GM12878 (cell line): ENCODE measurements around the gene CAPN9. TPM values are rescaled to one million over a fixed set of nuclear protein-coding genes. Genes with fewer than 3 reads are reported as not detected.

Source experiments
- ATAC-seq: fragments of 200-7000 bp; cut with Tn5 transposase; 3 replicates; pipeline ENCODE4 v1.9.1; 2020; ENCODE audit warnings: mild to moderate bottlenecking, moderate library complexity
- BruUV-seq: library from RNA; stranded (reverse); fragments of 400-500 nt; replicated peaks from 2 replicates; lab custom pipeline; 2021; lab: Mats Ljungman, UMichigan
- CTCF ChIA-PET: fragments of 300-600 bp; sonication (Branson Sonifier 250); formaldehyde crosslinking; extraction: SDS; loops from one replicate; lab custom pipeline; 2021; ENCODE audit warnings: inconsistent platforms; lab: Yijun Ruan, JAX
- POLR2A ChIA-PET: fragments of 350-600 bp; formaldehyde crosslinking; extraction: SDS; loops from one replicate; lab custom pipeline; 2021; ENCODE audit warnings: inconsistent platforms; lab: Charles Lee
- RAD21 ChIA-PET: fragments of 300-600 bp; sonication (Branson Sonifier 250); formaldehyde crosslinking; loops from one replicate; lab custom pipeline; 2023; ENCODE audit warnings: antibody characterized with exemption; ENCODE audit not compliant: unreplicated experiment; lab: Charles Lee
- SMC1A ChIA-PET: fragments of 300-600 bp; sonication (Branson Sonifier 250); formaldehyde crosslinking; loops from one replicate; lab custom pipeline; 2023; ENCODE audit not compliant: unreplicated experiment, uncharacterized antibody; lab: Charles Lee
- DNase-seq: peaks from one replicate; pipeline ENCODE4 v3.0.0-alpha.2; 2011; ENCODE audit warnings: low read depth, low spot score
- FAIRE-seq: peaks from 3 replicates; lab custom pipeline; 2011; peaks lifted over from hg19 to GRCh38; lab: Jason Lieb, UNC
- H2AFZ ChIP-seq: 2 replicates; pipeline ENCODE4 v1.6.0; 2011; ENCODE audit warnings: low read depth, low read length, control low read depth; ENCODE audit not compliant: control insufficient read depth
- H3K27ac ChIP-seq: 2 replicates; pipeline ENCODE4 v1.5.1; 2011; ENCODE audit warnings: control low read depth; ENCODE audit not compliant: control insufficient read depth, insufficient read depth
- H3K27me3 ChIP-seq, 2 experiments: replicated peaks in 1 of 2; 2 replicates each; pipeline versions ENCODE4 v1.6.0 to v1.6.1; 2011; ENCODE audit warnings: low read length in 1 of 2; ENCODE audit not compliant: control insufficient read depth in 2 of 2, insufficient read depth in 2 of 2
- H3K36me3 ChIP-seq, 2 experiments: 2 replicates each; pipeline ENCODE4 v1.5.1; 2011; ENCODE audit warnings: low read length in 1 of 2; ENCODE audit not compliant: control insufficient read depth in 2 of 2, insufficient read depth in 2 of 2
- H3K4me1 ChIP-seq: 2 replicates; pipeline ENCODE4 v1.6.1; 2011; ENCODE audit warnings: mild to moderate bottlenecking, low read length, moderate library complexity, mixed read lengths; ENCODE audit not compliant: control insufficient read depth, insufficient read depth
- H3K4me2 ChIP-seq: 2 replicates; pipeline ENCODE4 v1.6.0; 2011; ENCODE audit warnings: control low read depth; ENCODE audit not compliant: control insufficient read depth, insufficient read depth
- H3K4me3 ChIP-seq: fragments of 200-600 bp; sonication (generic); 2 replicates; pipeline ENCODE4 v1.5.1; 2016
- H3K79me2 ChIP-seq: 2 replicates; pipeline ENCODE4 v1.6.0; 2011; ENCODE audit warnings: low read length; ENCODE audit not compliant: control insufficient read depth, insufficient read depth
- H3K9ac ChIP-seq: 2 replicates; pipeline ENCODE4 v1.8.0; 2011; ENCODE audit warnings: low read length, control low read depth, mixed read lengths; ENCODE audit not compliant: control insufficient read depth, insufficient read depth
- H3K9me3 ChIP-seq: replicated peaks from 3 replicates; pipeline ENCODE4 v1.5.1; 2011; ENCODE audit warnings: mild to moderate bottlenecking, low read length; ENCODE audit not compliant: control insufficient read depth, insufficient read depth
- H4K20me1 ChIP-seq: 2 replicates; pipeline ENCODE4 v1.6.0; 2011; ENCODE audit not compliant: control insufficient read depth, insufficient read depth
- BCLAF1 ChIP-seq: fragments of 450-650 bp; IDR thresholded peaks from 2 replicates; pipeline ENCODE4 v1.6.1; 2017; ENCODE audit warnings: antibody characterized with exemption, mild to moderate bottlenecking, moderate library complexity
- FOXM1 ChIP-seq: IDR thresholded peaks from 2 replicates; pipeline ENCODE4 v1.6.1; 2012; ENCODE audit warnings: low read depth, mild to moderate bottlenecking, inconsistent platforms, low read length, moderate library complexity
- MEF2B ChIP-seq: fragments of 450-650 bp; IDR thresholded peaks from 2 replicates; pipeline ENCODE4 v1.6.1; 2018; ENCODE audit warnings: mild to moderate bottlenecking, moderate library complexity; ENCODE audit not compliant: partially characterized antibody, poor library complexity, severe bottlenecking
- MLLT1 ChIP-seq: fragments of 450-650 bp; IDR thresholded peaks from 2 replicates; pipeline ENCODE4 v1.6.1; 2016; ENCODE audit warnings: mild to moderate bottlenecking
- NFYB ChIP-seq: IDR thresholded peaks from 2 replicates; pipeline ENCODE4 v1.6.1; 2011; ENCODE audit warnings: low read depth, mild to moderate bottlenecking, low read length, improper control_type of control experiment, moderate library complexity; ENCODE audit not compliant: insufficient read depth
- PAX5 ChIP-seq: IDR thresholded peaks from 2 replicates; pipeline ENCODE4 v1.6.1; 2011; ENCODE audit warnings: low read depth, low read length, borderline replicate concordance
- POLR2AphosphoS2 ChIP-seq: IDR thresholded peaks from 2 replicates; pipeline ENCODE4 v1.6.1; 2011; ENCODE audit warnings: low read depth, mild to moderate bottlenecking, low read length, improper control_type of control experiment, moderate library complexity
- SKIL ChIP-seq: fragments of 450-650 bp; IDR thresholded peaks from 2 replicates; pipeline ENCODE4 v1.6.1; 2017; ENCODE audit warnings: mild to moderate bottlenecking, low read depth, inconsistent platforms; ENCODE audit not compliant: poor library complexity, severe bottlenecking
- SMC3 ChIP-seq: IDR thresholded peaks from 2 replicates; pipeline ENCODE4 v1.6.1; 2011; ENCODE audit warnings: low read length, improper control_type of control experiment, borderline replicate concordance
- STAT3 ChIP-seq: IDR thresholded peaks from 2 replicates; pipeline ENCODE4 v1.6.1; 2011; ENCODE audit warnings: low read depth, low read length, improper control_type of control experiment
- ZNF217 ChIP-seq: fragments of 450-650 bp; IDR thresholded peaks from 2 replicates; pipeline ENCODE4 v1.6.1; 2017; ENCODE audit warnings: antibody characterized with exemption, mild to moderate bottlenecking
- ZNF592 ChIP-seq: fragments of 450-650 bp; IDR thresholded peaks from 2 replicates; pipeline ENCODE4 v1.6.1; 2017; ENCODE audit warnings: mild to moderate bottlenecking, moderate library complexity
- WGBS: methylation state at CpG from one replicate; pipeline ENCODE4 v1.1.6; 2016; ENCODE audit warnings: low lambda C conversion rate; ENCODE audit not compliant: insufficient replicate concordance, insufficient coverage; ENCODE audit errors: missing lambda C conversion rate; 5-methylcytosine and 5-hydroxymethylcytosine counted together
- in situ Hi-C: fragments of 300-500 bp; cut with MboI; formaldehyde crosslinking; loops from 9 replicates; pipeline ENCODE4 v1.14.3; 2018; ENCODE audit warnings: mixed read lengths
- intact Hi-C: fragments of 100-400 bp; cut with micrococcal nuclease; formaldehyde crosslinking; loops from one replicate; pipeline ENCODE4 v1.14.2; 2022; ENCODE audit not compliant: unreplicated experiment
- polyA plus RNA-seq, 11 experiments: library from polyadenylated mRNA; depleted of rRNA in 4 of 11; unstranded in 6 of 11; stranded (reverse) in 5 of 11; fragments of >200 nt; fragmentation: Nextera tagmentation in 4 of 11; fragmentation: Illumina TruSeq in 1 of 11; extraction: Ambion mirVana in 4 of 11; extraction: Trizol in 1 of 11; gene quantifications; 1 replicate in 1 of 11; 2 replicates in 10 of 11; pipeline versions ENCODE4 v1.2.1 to v1.2.3, GENCODE V29; 2011 to 2016; ENCODE audit warnings: inconsistent platforms in 2 of 11, missing spikeins in 2 of 11, low read depth in 1 of 11
- total RNA-seq, 4 experiments: library from RNA; depleted of rRNA in 3 of 4; stranded (reverse); fragments of >200 nt in 3 of 4; fragmentation: Illumina TruSeq in 1 of 4; extraction: Trizol in 1 of 4; gene quantifications; 2 replicates each; pipeline versions ENCODE4 v1.2.1 to v1.2.3, GENCODE V29; 2013 to 2021

The CAPN9 gene
- total and polyA plus RNA-seq, 10 of the 15 experiments (the other 5 are each of a cell fraction or from before 2014, with no cell fraction given): not detected

GRCh38 chr1:230704830-230705229, 42.4 kb upstream of the CAPN9 start:
- ATAC-seq: no peak
- 21% methylated on average over 7 of the region's 7 CpGs for whole genome bisulfite sequencing
- DNase-seq: no peak
- H3K27me3 ChIP-seq: peaks cover 0 to 2% of the 10 kb centered on the region in 2 experiments; a peak in 2 of 4 replicates
- ChIA-PET RAD21 (no interaction called here), SMC1A (no interaction called here), CTCF (no interaction called here), POLR2A (no interaction called here)
- FAIRE-seq: no peak
- no peaks in the 10 kb centered on the region for H4K20me1 ChIP-seq
- intact Hi-C loops: no loop called here
- no peak overlapping the region for H3K27ac ChIP-seq
- H2AFZ ChIP-seq: no peak overlapping the region
- H3K9ac ChIP-seq: no peak overlapping the region
- no TSS peak for BruUV-seq
- in situ Hi-C loops: no loop called here
- no peak overlapping the region for H3K4me2 ChIP-seq
- H3K4me3 ChIP-seq: no peak overlapping the region
- H3K9me3 ChIP-seq: no peaks in the 10 kb centered on the region
- H3K36me3 ChIP-seq: no peaks in the 10 kb centered on the region
- H3K4me1 ChIP-seq: no peaks in the 10 kb centered on the region
- no peaks in the 10 kb centered on the region for H3K79me2 ChIP-seq
- TF ChIP-seq MEF2B (no peak), NFYB (no peak), POLR2AphosphoS2 (no peak), FOXM1 (no peak), BCLAF1 (no peak), STAT3 (no peak), SMC3 (no peak), PAX5 (no peak), MLLT1 (no peak), ZNF217 (no peak), ZNF592 (no peak), SKIL (no peak)
